Osteoblast (primary cell): ENCODE results near the gene BBX. TPM values are rescaled to one million over a fixed set of nuclear protein-coding genes. Genes with fewer than 3 reads are reported as not detected.
A peak's percentile ranks its signal among the peaks of the same experiment; 100 is the strongest.

Source experiments
- DNase-seq: peaks from one replicate; pipeline ENCODE4 v3.0.0; 2011; ENCODE audit warnings: low spot score, mixed read lengths; ENCODE audit not compliant: insufficient read length; ENCODE audit errors: missing footprints
- H2AFZ ChIP-seq: 2 replicates; pipeline ENCODE4 v1.6.0; 2011; ENCODE audit warnings: mild to moderate bottlenecking, low read length
- H3K27ac ChIP-seq: 2 replicates; pipeline ENCODE4 v1.5.1; 2011; ENCODE audit warnings: mild to moderate bottlenecking, low read depth, low read length, moderate library complexity
- H3K27me3 ChIP-seq: 2 replicates; pipeline ENCODE4 v1.6.0; 2012; ENCODE audit warnings: mild to moderate bottlenecking, control low read depth, inconsistent platforms, low read length, moderate library complexity; ENCODE audit not compliant: insufficient read depth
- H3K36me3 ChIP-seq: 2 replicates; pipeline ENCODE4 v1.5.1; 2011; ENCODE audit warnings: mild to moderate bottlenecking, low read length, control low read depth, moderate library complexity; ENCODE audit not compliant: insufficient read depth
- H3K4me1 ChIP-seq: 2 replicates; pipeline ENCODE4 v1.5.1; 2011; ENCODE audit warnings: mild to moderate bottlenecking, low read length, control low read depth, moderate library complexity; ENCODE audit not compliant: insufficient read depth
- H3K4me2 ChIP-seq: 2 replicates; pipeline ENCODE4 v1.6.0; 2011; ENCODE audit warnings: mild to moderate bottlenecking, low read length; ENCODE audit not compliant: insufficient read depth
- H3K4me3 ChIP-seq: fragments of 200-600 bp; sonication (generic); 3 replicates; pipeline ENCODE4 v1.5.1; 2012; ENCODE audit warnings: mild to moderate bottlenecking, low read length, inconsistent platforms; ENCODE audit not compliant: insufficient read depth
- H3K79me2 ChIP-seq: 2 replicates; pipeline ENCODE4 v1.6.0; 2012; ENCODE audit warnings: mild to moderate bottlenecking, low read length, control low read depth, inconsistent platforms; ENCODE audit not compliant: insufficient read depth
- H3K9me3 ChIP-seq: 2 replicates; pipeline ENCODE4 v1.5.1; 2011; ENCODE audit warnings: low read depth, low read length, control low read depth
- H4K20me1 ChIP-seq: 2 replicates; pipeline ENCODE4 v1.6.0; 2012; ENCODE audit warnings: mild to moderate bottlenecking, low read length, control low read depth; ENCODE audit not compliant: insufficient read depth
- total RNA-seq: library from RNA; depleted of rRNA; stranded (reverse); fragments of >200 nt; gene quantifications from 2 replicates; pipeline ENCODE4 v1.2.3, GENCODE V29; 2012
- TF ChIP-seq, protein P1 (sequence below): IDR thresholded peaks from 2 replicates; pipeline ENCODE4 v1.5.1; 2011; ENCODE audit warnings: mild to moderate bottlenecking, low read depth, low read length, moderate library complexity; ENCODE audit errors: extremely low read depth

BBX gene
- total RNA-seq, 1 donor = 66.6 TPM

DNA sequence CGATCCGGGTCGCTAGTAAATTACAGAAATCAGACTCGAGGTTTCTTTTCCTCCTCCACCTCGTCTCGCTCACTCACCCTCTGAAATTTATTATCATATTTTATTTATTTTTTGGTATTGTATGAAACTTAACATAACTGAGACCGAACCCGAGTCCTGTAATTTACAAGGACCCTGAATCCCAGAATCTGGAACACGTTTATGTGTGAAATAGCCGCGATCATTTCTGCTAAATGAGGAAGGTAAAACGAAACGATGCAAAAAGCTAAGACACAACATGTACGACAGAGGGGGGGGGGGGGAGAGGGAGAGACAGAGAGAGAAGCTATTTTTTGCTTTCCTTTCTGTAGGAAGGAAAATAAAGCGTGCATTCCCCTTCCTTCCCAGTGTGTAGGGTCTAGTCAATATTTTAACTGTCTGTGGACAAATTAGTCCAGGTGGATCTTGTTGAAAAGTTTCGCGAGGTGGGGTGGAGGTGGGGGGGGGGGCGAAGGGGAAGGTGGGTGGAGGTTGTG lies 1.6 kb downstream of the BBX start:
- DNase-seq = peak; percentile 68
- H3K4me2 ChIP-seq = peak overlapping the region; percentile 95
- H3K36me3 ChIP-seq = peaks cover 3% of the 10 kb centered on the region
- no peaks in the 10 kb centered on the region for H3K9me3 ChIP-seq
- H3K79me2 ChIP-seq = peaks cover 34% of the 10 kb centered on the region
- TF ChIP-seq, protein P1, sequence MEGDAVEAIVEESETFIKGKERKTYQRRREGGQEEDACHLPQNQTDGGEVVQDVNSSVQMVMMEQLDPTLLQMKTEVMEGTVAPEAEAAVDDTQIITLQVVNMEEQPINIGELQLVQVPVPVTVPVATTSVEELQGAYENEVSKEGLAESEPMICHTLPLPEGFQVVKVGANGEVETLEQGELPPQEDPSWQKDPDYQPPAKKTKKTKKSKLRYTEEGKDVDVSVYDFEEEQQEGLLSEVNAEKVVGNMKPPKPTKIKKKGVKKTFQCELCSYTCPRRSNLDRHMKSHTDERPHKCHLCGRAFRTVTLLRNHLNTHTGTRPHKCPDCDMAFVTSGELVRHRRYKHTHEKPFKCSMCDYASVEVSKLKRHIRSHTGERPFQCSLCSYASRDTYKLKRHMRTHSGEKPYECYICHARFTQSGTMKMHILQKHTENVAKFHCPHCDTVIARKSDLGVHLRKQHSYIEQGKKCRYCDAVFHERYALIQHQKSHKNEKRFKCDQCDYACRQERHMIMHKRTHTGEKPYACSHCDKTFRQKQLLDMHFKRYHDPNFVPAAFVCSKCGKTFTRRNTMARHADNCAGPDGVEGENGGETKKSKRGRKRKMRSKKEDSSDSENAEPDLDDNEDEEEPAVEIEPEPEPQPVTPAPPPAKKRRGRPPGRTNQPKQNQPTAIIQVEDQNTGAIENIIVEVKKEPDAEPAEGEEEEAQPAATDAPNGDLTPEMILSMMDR = no peak
- H4K20me1 ChIP-seq = peaks cover 4% of the 10 kb centered on the region
- no peaks in the 10 kb centered on the region for H3K27me3 ChIP-seq
- H3K27ac ChIP-seq = peak overlapping the region; percentile 75
- H3K4me3 ChIP-seq = peak overlapping the region; percentile 80
- peak overlapping the region; percentile 97 for H2AFZ ChIP-seq
- peaks cover 12% of the 10 kb centered on the region for H3K4me1 ChIP-seq

DNA sequence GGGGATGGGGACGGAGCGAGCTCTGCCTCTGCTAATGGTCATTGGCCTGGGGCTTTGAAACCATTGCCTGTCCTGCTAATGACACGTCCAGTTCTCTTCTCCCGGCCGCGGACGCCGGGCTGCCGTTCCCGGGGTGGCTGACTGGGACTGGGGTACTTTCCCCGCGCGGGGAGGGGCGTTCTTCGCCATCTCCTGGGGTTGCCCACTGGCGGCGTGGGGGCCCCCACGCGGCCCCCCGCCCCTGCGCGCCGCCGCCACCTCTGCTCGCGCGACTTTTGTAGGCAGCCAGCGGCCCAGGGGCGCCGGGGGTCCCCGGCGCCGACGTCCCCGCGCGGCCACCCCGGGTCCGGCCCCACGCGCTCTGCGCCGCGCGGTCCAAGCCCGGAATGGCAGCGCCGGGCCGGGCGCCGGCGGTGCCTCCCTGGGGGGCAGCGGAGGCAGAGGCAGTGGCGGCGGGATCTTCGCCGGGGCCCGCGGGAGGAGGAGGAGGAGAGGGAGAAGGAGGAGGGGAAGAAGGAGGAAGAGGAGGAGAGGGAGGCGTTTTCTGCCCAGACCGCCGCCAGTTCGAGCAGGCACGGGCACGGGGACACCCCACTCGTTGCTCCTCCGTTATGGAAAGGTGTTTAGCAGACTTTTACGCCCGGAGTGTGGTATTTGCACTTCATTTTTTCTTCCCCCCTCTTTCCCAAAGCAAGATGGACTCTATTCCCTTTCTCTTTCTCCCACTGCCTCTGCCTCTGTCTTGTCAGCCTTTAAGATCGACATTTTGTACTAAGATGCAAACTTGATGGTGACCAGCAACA lies 2.3 kb downstream of the BBX start:
- Histone ChIP-seq H3K9me3 (no peaks in the 10 kb centered on the region), H4K20me1 (peaks cover 4% of the 10 kb centered on the region), H3K4me3 (peak overlapping the region; percentile 80), H3K36me3 (peaks cover 3% of the 10 kb centered on the region), H3K4me2 (peak overlapping the region; percentile 95), H3K27ac (peak overlapping the region; percentile 58), H3K27me3 (no peaks in the 10 kb centered on the region), H2AFZ (peak overlapping the region; percentile 91), H3K79me2 (peaks cover 35% of the 10 kb centered on the region), H3K4me1 (peaks cover 12% of the 10 kb centered on the region)
- DNase-seq = peak; percentile 91
- TF ChIP-seq, protein P1 = no peak

DNA sequence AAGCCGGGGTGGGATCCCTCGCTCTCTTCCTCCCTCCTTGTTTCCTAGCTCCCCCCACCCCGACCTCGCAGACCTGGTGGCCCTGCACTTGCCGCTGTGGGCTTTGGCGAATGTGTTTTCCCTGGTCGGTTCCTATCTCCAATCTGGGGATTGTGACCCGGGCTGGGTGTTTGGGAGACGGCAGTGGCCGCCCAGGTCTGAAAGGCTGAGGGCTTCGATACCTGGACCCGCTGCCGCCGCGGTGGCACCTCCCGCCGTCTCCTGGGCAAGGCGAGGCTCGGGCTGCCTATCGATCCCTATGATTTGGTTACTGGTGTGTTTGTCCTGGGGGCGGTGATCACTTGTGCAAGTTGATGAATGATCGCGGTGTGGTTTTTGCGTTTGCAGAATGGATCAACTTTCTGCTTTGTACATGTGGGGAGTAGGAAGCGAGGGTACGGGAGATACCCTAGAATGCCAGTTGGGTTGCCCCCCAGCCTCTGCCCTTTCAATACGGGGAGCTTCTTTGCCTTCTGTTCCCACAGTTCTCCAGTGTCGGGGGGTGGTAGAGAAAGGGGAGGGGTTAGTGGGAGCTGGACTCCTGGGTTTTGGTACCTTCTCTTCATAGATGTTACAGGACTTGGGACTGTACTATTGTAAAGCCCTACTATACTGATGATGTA lies 3.0 kb downstream of the BBX start:
- peaks cover 4% of the 10 kb centered on the region for H4K20me1 ChIP-seq
- H3K79me2 ChIP-seq = peaks cover 35% of the 10 kb centered on the region
- H3K27me3 ChIP-seq = no peaks in the 10 kb centered on the region
- peak overlapping the region; percentile 91 for H2AFZ ChIP-seq
- no peaks in the 10 kb centered on the region for H3K9me3 ChIP-seq
- H3K4me1 ChIP-seq = peaks cover 12% of the 10 kb centered on the region
- TF ChIP-seq, protein P1 = no peak
- H3K27ac ChIP-seq = peak overlapping the region; percentile 58
- H3K4me2 ChIP-seq = peak overlapping the region; percentile 95
- peaks cover 3% of the 10 kb centered on the region for H3K36me3 ChIP-seq
- peak overlapping the region; percentile 80 for H3K4me3 ChIP-seq
- peak; percentile 57 for DNase-seq
